HL-60 (cell line): ENCODE data around the gene CIROP.

Experiments
- DNase-seq, 2 experiments: peaks; one replicate each; pipeline ENCODE4 v3.0.0-alpha.2; 2010 to 2020; ENCODE audit warnings: low read depth in 1 of 2, low spot score in 1 of 2
- H3K27ac ChIP-seq: fragments of 250-450 bp; sonication (Bioruptor Pico); replicated peaks from 2 replicates; pipeline ENCODE4 v1.5.1; 2020; ENCODE audit warnings: mild to moderate bottlenecking, moderate library complexity
- H3K27me3 ChIP-seq: fragments of 250-450 bp; sonication (Bioruptor Pico); 2 replicates; pipeline ENCODE4 v1.5.1; 2021; ENCODE audit warnings: mild to moderate bottlenecking, moderate library complexity; ENCODE audit not compliant: insufficient read depth, poor library complexity, severe bottlenecking
- H3K4me3 ChIP-seq: replicated peaks from 2 replicates; pipeline ENCODE4 v1.5.1; 2011; ENCODE audit warnings: mild to moderate bottlenecking, control low read depth, low read length; ENCODE audit not compliant: insufficient read depth
- CTCF ChIP-seq: IDR thresholded peaks from one replicate; pipeline ENCODE4 v1.5.1; 2011; ENCODE audit warnings: low read length, control low read depth, inconsistent platforms; ENCODE audit not compliant: insufficient read depth
- GABPA ChIP-seq: IDR thresholded peaks from 2 replicates; pipeline ENCODE4 v1.6.1; 2012; ENCODE audit warnings: low read depth
- POLR2AphosphoS5 ChIP-seq: IDR thresholded peaks from 2 replicates; pipeline ENCODE4 v1.6.1; 2012; ENCODE audit warnings: low read depth
- REST ChIP-seq: IDR thresholded peaks from 2 replicates; pipeline ENCODE4 v1.6.1; 2012; ENCODE audit warnings: low read depth; ENCODE audit not compliant: insufficient replicate concordance
- SPI1 ChIP-seq: IDR thresholded peaks from 2 replicates; pipeline ENCODE4 v1.6.1; 2012; ENCODE audit warnings: low read depth, mild to moderate bottlenecking, borderline replicate concordance

The CIROP gene

GRCh38 chr14:23106747-23107045 is 1.9 kb upstream of the CIROP start:
- no peak for DNase-seq
- TF ChIP-seq POLR2AphosphoS5 (no peak), GABPA (no peak), CTCF (no peak), REST (no peak), SPI1 (no peak)
- Histone ChIP-seq H3K27me3 (no peaks in the 10 kb centered on the region), H3K4me3 (no peak overlapping the region), H3K27ac (no peak overlapping the region)

GRCh38 chr14:23105348-23105824 is 597 bp upstream of the CIROP start:
- no peak for DNase-seq
- TF ChIP-seq SPI1 (peak; percentile 38; the same call in 1 of the 2 replicates), CTCF (no peak), REST (no peak), POLR2AphosphoS5 (no peak)
- no peak overlapping the region for H3K4me3 ChIP-seq
- no peaks in the 10 kb centered on the region for H3K27me3 ChIP-seq
- H3K27ac ChIP-seq = no peak overlapping the region

GRCh38 chr14:23104070-23104590 is 659 bp downstream of the CIROP start:
- H3K4me3 ChIP-seq = no peak overlapping the region
- H3K27ac ChIP-seq = no peak overlapping the region
- no peak for DNase-seq
- TF ChIP-seq REST (no peak), POLR2AphosphoS5 (no peak), CTCF (no peak), SPI1 (no peak), GABPA (no peak)
- H3K27me3 ChIP-seq = no peaks in the 10 kb centered on the region
